ENCODE data around the gene ZNF500. TPM values are rescaled to one million over a fixed set of nuclear protein-coding genes. Genes with fewer than 3 reads are reported as not detected.

The ZNF500 gene
- total RNA-seq, 1 donor from 2014 or later = 4.8 TPM

DNA sequence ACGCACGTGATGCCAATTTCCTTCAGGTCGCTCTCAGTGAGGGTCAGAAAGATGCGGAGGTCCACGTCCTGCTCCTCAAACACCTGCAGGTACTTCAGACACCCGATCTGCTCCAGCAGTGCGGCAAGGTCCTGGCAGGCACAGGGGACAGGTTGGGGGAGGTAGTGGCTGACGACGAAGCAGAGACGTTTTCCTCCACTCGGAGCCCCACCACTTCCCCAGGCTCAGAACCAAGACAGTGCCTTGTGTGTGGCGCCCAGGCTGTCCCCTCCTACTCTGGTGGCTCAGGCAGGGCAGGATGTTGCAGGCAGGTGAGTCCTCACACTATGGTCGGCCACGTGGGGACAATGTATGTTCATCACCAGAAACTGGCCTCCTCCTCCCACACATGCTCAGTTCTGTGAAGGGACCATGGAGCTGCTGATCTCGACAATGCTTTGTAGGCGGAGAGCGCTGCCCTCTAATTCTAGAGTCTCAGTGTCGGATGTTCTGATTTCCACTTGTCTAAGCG is 67.9 kb downstream of the ZNF500 start:
- ATAC-seq (ENCODE audit: poor library complexity) = no peak
- intact Hi-C loops (cut with DNase I) = no loop called here
- DNase-seq = no peak

- DNase-seq = no peak
- intact Hi-C loops (cut with DNase I) = no loop called here
- ATAC-seq (ENCODE audit: poor library complexity) = no peak
Observed at GRCh38 chr16:4698321-4699045, 68.5 kb downstream of the ZNF500 start.

Other genes with a start within 250 kb of the ZNF500 start
- gene CDIP1, start 228.4 kb downstream of the ZNF500 start, total RNA-seq = 45.2 TPM
- gene C16orf96, start 210.8 kb downstream of the ZNF500 start, total RNA-seq = 0.11 TPM
- gene UBALD1, start 152.3 kb downstream of the ZNF500 start, total RNA-seq = 27.5 TPM
- 27.9 TPM for gene MGRN1, start 142.3 kb downstream of the ZNF500 start, total RNA-seq
- 52.8 TPM for gene NUDT16L1, start 73.6 kb downstream of the ZNF500 start, total RNA-seq
- gene ANKS3, start 32.9 kb downstream of the ZNF500 start, total RNA-seq = 9.1 TPM
- 1.2 TPM for gene DNAAF8, start 32.6 kb downstream of the ZNF500 start, total RNA-seq
- gene SEPTIN12, start 21.2 kb upstream of the ZNF500 start, total RNA-seq = not detected
- gene SMIM22, start 28.2 kb upstream of the ZNF500 start, total RNA-seq = not detected
- 110 TPM for gene ROGDI, start 35.5 kb upstream of the ZNF500 start, total RNA-seq
- gene GLYR1, start 80.1 kb upstream of the ZNF500 start, total RNA-seq = 93.3 TPM
- 42.1 TPM for gene UBN1, start 80.3 kb upstream of the ZNF500 start, total RNA-seq
- gene PPL, start 170.0 kb upstream of the ZNF500 start, total RNA-seq = 14.9 TPM
- 26.2 TPM for gene SEC14L5, start 191.2 kb upstream of the ZNF500 start, total RNA-seq

All from Right ventricle myocardium superior (tissue), 1 donor.